OCI-LY7 (cell line): ENCODE results near the gene FGFR4. TPM values are rescaled to one million over a fixed set of nuclear protein-coding genes. Genes with fewer than 3 reads are reported as not detected.
A peak's percentile ranks its signal among the peaks of the same experiment; 100 is the strongest.

Experiments used
- BruUV-seq: library from RNA; stranded (reverse); fragments of 400-500 nt; replicated peaks from 2 replicates; lab custom pipeline; 2021; lab: Mats Ljungman, UMichigan
- CTCF ChIA-PET: fragments of 300-600 bp; sonication (Branson Sonifier 250); formaldehyde crosslinking; loops from one replicate; lab custom pipeline; 2022; ENCODE audit warnings: antibody characterized with exemption; ENCODE audit not compliant: unreplicated experiment; lab: Charles Lee
- POLR2A ChIA-PET: fragments of 300-600 bp; sonication (Branson Sonifier 250); formaldehyde crosslinking; loops from one replicate; lab custom pipeline; 2022; ENCODE audit warnings: antibody characterized with exemption; lab: Charles Lee
- DNase-seq: peaks from one replicate; pipeline ENCODE4 v3.0.0-alpha.2; 2015; ENCODE audit warnings: low spot score
- H2AFZ ChIP-seq: fragments of 200-600 bp; sonication (generic), shearing (Covaris generic); 2 replicates; pipeline ENCODE4 v1.6.1; 2014; ENCODE audit warnings: mild to moderate bottlenecking, antibody characterized with exemption, low read length, moderate library complexity
- H3K27ac ChIP-seq: fragments of 200-600 bp; sonication (generic); 2 replicates; pipeline ENCODE4 v1.5.1; 2014; ENCODE audit warnings: mixed run types, low read depth, mild to moderate bottlenecking, moderate library complexity, low read length, inconsistent platforms; ENCODE audit not compliant: poor library complexity, severe bottlenecking
- H3K36me3 ChIP-seq: fragments of 200-600 bp; sonication (generic); 2 replicates; pipeline ENCODE4 v1.6.1; 2014; ENCODE audit warnings: mild to moderate bottlenecking, antibody characterized with exemption, low read length, moderate library complexity, mixed read lengths; ENCODE audit not compliant: insufficient read depth
- H3K4me1 ChIP-seq: fragments of 200-600 bp; sonication (generic); 2 replicates; pipeline ENCODE4 v1.5.1; 2014; ENCODE audit warnings: mild to moderate bottlenecking, low read length; ENCODE audit not compliant: insufficient read depth, poor library complexity, severe bottlenecking
- H3K4me2 ChIP-seq: fragments of 200-600 bp; sonication (generic); 2 replicates; pipeline ENCODE4 v1.6.1; 2014; ENCODE audit warnings: mild to moderate bottlenecking, low read length
- H3K4me3 ChIP-seq: fragments of 200-600 bp; sonication (generic); 2 replicates; pipeline ENCODE4 v1.5.1; 2014; ENCODE audit warnings: mild to moderate bottlenecking, low read depth, low read length; ENCODE audit not compliant: poor library complexity, severe bottlenecking
- H3K79me2 ChIP-seq: fragments of 200-600 bp; sonication (generic); 2 replicates; pipeline ENCODE4 v1.6.1; 2016; ENCODE audit warnings: low read depth, mild to moderate bottlenecking, low read length, moderate library complexity, mixed read lengths; ENCODE audit not compliant: insufficient read depth
- H3K9me2 ChIP-seq: fragments of 200-600 bp; sonication (generic); 2 replicates; pipeline ENCODE4 v1.6.1; 2016; ENCODE audit warnings: mild to moderate bottlenecking, low read length, mixed read lengths; ENCODE audit not compliant: insufficient read depth
- H3K9me3 ChIP-seq: fragments of 200-600 bp; sonication (generic); 2 replicates; pipeline ENCODE4 v1.6.1; 2014; ENCODE audit warnings: mild to moderate bottlenecking, mixed run types, low read length, mixed read lengths
- H4K20me1 ChIP-seq: fragments of 200-600 bp; sonication (generic); 2 replicates; pipeline ENCODE4 v1.6.1; 2014; ENCODE audit warnings: mild to moderate bottlenecking, antibody characterized with exemption, low read length, moderate library complexity, mixed read lengths; ENCODE audit not compliant: insufficient read depth
- EZH2phosphoT487 ChIP-seq: fragments of 200-600 bp; sonication (generic); IDR thresholded peaks from 2 replicates; pipeline ENCODE4 v1.6.1; 2018; ENCODE audit warnings: low read depth, borderline replicate concordance, mild to moderate bottlenecking, mixed run types, antibody characterized with exemption, low read length, moderate library complexity, mixed read lengths
- intact Hi-C: fragments of 100-400 bp; cut with micrococcal nuclease; formaldehyde crosslinking; loops from one replicate; pipeline ENCODE4 v1.10.0; 2022; ENCODE audit not compliant: unreplicated experiment
- total RNA-seq, 2 experiments: library from RNA; depleted of rRNA in 1 of 2; stranded (reverse); fragments of >200 nt in 1 of 2; shearing (Covaris generic) in 1 of 2; gene quantifications; 2 replicates each; pipeline ENCODE4 v1.2.3, GENCODE V29; 2014 to 2022
- TF ChIP-seq, protein P1 (sequence below): fragments of 200-600 bp; sonication (generic); conservative IDR thresholded peaks from 2 replicates; pipeline ENCODE4 v1.5.1; 2014; ENCODE audit warnings: mild to moderate bottlenecking, antibody characterized with exemption, low read length, moderate library complexity, mixed read lengths

FGFR4 gene
- total RNA-seq, 2 experiments from 2014 or later: 1.2 to 4.5 TPM

DNA sequence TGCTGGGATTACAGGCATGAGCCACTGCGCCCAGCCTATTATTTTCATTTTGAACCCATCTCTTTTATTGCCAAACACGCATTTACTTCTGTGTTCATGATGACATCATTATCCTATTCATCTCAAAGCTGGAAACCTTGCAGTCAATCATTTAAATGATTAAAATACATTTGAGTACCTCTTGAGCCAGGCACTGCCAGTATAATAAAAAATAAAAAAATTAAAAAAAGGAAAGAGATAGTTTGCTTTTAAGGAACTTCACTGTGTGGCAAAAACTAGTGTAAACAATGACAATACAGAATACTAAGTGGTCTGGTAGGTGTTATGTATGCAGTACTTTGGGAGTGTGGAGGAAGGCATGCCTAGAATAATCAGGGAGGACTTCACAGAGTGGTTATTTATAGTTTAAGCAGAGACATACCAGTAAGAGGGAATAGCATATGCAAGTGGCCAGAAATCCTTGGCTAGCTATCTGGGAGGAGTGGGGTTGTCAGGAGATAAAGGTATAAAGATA is 55.4 kb downstream of the FGFR4 start:
- H3K4me3 ChIP-seq: no peak overlapping the region
- peak overlapping the region; percentile 3 for H3K27ac ChIP-seq
- H3K9me3 ChIP-seq: peaks cover 7% of the 10 kb centered on the region; the same call in 1 of the 2 replicates
- H3K4me2 ChIP-seq: peak overlapping the region; percentile 20; the same call in 1 of the 2 replicates
- peaks cover 92% of the 10 kb centered on the region for H3K36me3 ChIP-seq
- no peak for TF ChIP-seq EZH2phosphoT487
- TF ChIP-seq, protein P1, sequence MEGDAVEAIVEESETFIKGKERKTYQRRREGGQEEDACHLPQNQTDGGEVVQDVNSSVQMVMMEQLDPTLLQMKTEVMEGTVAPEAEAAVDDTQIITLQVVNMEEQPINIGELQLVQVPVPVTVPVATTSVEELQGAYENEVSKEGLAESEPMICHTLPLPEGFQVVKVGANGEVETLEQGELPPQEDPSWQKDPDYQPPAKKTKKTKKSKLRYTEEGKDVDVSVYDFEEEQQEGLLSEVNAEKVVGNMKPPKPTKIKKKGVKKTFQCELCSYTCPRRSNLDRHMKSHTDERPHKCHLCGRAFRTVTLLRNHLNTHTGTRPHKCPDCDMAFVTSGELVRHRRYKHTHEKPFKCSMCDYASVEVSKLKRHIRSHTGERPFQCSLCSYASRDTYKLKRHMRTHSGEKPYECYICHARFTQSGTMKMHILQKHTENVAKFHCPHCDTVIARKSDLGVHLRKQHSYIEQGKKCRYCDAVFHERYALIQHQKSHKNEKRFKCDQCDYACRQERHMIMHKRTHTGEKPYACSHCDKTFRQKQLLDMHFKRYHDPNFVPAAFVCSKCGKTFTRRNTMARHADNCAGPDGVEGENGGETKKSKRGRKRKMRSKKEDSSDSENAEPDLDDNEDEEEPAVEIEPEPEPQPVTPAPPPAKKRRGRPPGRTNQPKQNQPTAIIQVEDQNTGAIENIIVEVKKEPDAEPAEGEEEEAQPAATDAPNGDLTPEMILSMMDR: no peak
- H2AFZ ChIP-seq: no peak overlapping the region
- no TSS peak for BruUV-seq
- CTCF ChIA-PET: no interaction called here
- no peaks in the 10 kb centered on the region for H4K20me1 ChIP-seq
- H3K9me2 ChIP-seq: no peaks in the 10 kb centered on the region
- H3K79me2 ChIP-seq: peaks cover 84% of the 10 kb centered on the region
- H3K4me1 ChIP-seq: peaks cover 31% of the 10 kb centered on the region
- no peak for DNase-seq
- intact Hi-C loops: no loop called here
- POLR2A ChIA-PET: no interaction called here

DNA sequence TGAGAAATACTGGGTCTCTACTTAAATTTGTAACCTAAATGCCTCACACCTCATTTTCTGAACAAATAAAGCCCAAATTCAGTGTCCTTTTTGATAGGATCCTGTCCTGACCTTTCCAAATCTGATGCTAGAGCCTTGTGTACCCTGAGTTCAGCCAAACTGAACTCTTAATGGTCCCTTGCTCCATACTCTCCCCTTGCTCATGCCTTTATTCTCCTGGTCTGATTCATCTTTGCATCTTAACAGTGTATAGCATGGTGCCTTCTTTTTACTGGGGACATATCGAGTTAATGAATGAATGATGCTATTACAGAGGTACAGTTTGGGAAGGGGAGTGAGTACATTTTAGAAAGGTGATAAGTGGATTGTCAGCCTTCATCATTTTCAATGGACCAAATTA is 56.1 kb downstream of the FGFR4 start:
- no peak for DNase-seq
- H3K79me2 ChIP-seq: peaks cover 79% of the 10 kb centered on the region
- TSS peak; percentile 39 for BruUV-seq

More for the DNA sequence above, 56.1 kb downstream of the FGFR4 start:
- H4K20me1 ChIP-seq: no peaks in the 10 kb centered on the region
- intact Hi-C loops: no loop called here
- ChIA-PET CTCF (no interaction called here), POLR2A (no interaction called here)
- H2AFZ ChIP-seq: no peak overlapping the region
- H3K4me2 ChIP-seq: peak overlapping the region; percentile 2; the same call in 1 of the 2 replicates
- peak overlapping the region; percentile 3 for H3K27ac ChIP-seq
- peaks cover 92% of the 10 kb centered on the region for H3K36me3 ChIP-seq
- TF ChIP-seq EZH2phosphoT487: no peak
- TF ChIP-seq, protein P1: no peak
- peaks cover 2% of the 10 kb centered on the region; the same call in 1 of the 2 replicates for H3K9me3 ChIP-seq
- peaks cover 26% of the 10 kb centered on the region for H3K4me1 ChIP-seq
- H3K9me2 ChIP-seq: no peaks in the 10 kb centered on the region
- H3K4me3 ChIP-seq: no peak overlapping the region
